Measurements from ENCODE around the gene CAMTA1.
"Not testable (repeated sequence)": the region's sequence is repeated elsewhere in the genome, so short reads cannot be mapped to it uniquely, and the experiment has no call there.

The CAMTA1 gene

GRCh38 chr1:6785318-6785727, at the start of gene CAMTA1:
CAMTA1 (plus strand) TSS chr1:6785454; CDS start chr1:6785531, 77 bp downstream.
- peaks cover 46% of the 10 kb centered on the region for H3K4me1 Mint-ChIP-seq (ENCODE audit: low read depth)

GRCh38 chr1:6738987-6739676, 46.1 kb upstream of the CAMTA1 start:
- no peaks in the 10 kb centered on the region for H3K9me3 Mint-ChIP-seq
- no peak for DNase-seq
- H3K4me3 Mint-ChIP-seq, result no peak overlapping the region
- H3K27me3 Mint-ChIP-seq, result peaks cover 16% of the 10 kb centered on the region
- no peak overlapping the region for H3K27ac Mint-ChIP-seq
- H3K36me3 Mint-ChIP-seq (ENCODE audit: low read depth), result no peaks in the 10 kb centered on the region
- peaks cover 22% of the 10 kb centered on the region for H3K4me1 Mint-ChIP-seq (ENCODE audit: low read depth)

More at GRCh38 chr1:6785318-6785727, at the start of gene CAMTA1:
- peaks cover 18% of the 10 kb centered on the region for H3K36me3 Mint-ChIP-seq (ENCODE audit: low read depth)
- peak; percentile 99 for DNase-seq
- no peaks in the 10 kb centered on the region for H3K9me3 Mint-ChIP-seq
- H3K4me3 Mint-ChIP-seq, result peak within 1 kb of the TSS; percentile 84
- H3K27ac Mint-ChIP-seq, result peak within 1 kb of the TSS; percentile 91
- H3K27me3 Mint-ChIP-seq, result no peaks in the 10 kb centered on the region

GRCh38 chr1:6742676-6743188, 42.5 kb upstream of the CAMTA1 start:
- not testable (repeated sequence) for H3K36me3 Mint-ChIP-seq (ENCODE audit: low read depth); DNase-seq; H3K4me3 Mint-ChIP-seq; H3K27ac Mint-ChIP-seq; H3K9me3 Mint-ChIP-seq
- H3K4me1 Mint-ChIP-seq (ENCODE audit: low read depth), result peaks cover 18% of the 10 kb centered on the region
- H3K27me3 Mint-ChIP-seq, result peaks cover 16% of the 10 kb centered on the region

GRCh38 chr1:6743189-6744101, 41.8 kb upstream of the CAMTA1 start:
- Mint-ChIP-seq H3K36me3 (ENCODE audit: low read depth) (no peaks in the 10 kb centered on the region), H3K27me3 (peaks cover 21% of the 10 kb centered on the region), H3K27ac (no peak overlapping the region), H3K4me3 (no peak overlapping the region), H3K4me1 (ENCODE audit: low read depth) (peaks cover 18% of the 10 kb centered on the region), H3K9me3 (no peaks in the 10 kb centered on the region)
- peak; percentile 50 for DNase-seq

- DNase-seq, result no peak
- Mint-ChIP-seq H3K9me3 (no peaks in the 10 kb centered on the region), H3K4me1 (ENCODE audit: low read depth) (peaks cover 18% of the 10 kb centered on the region), H3K27me3 (peaks cover 31% of the 10 kb centered on the region), H3K36me3 (ENCODE audit: low read depth) (no peaks in the 10 kb centered on the region), H3K4me3 (no peak overlapping the region), H3K27ac (no peak overlapping the region)
Observed at GRCh38 chr1:6745073-6745472, 40.2 kb upstream of the CAMTA1 start.

- Mint-ChIP-seq H3K27ac (no peak overlapping the region), H3K4me1 (ENCODE audit: low read depth) (peaks cover 18% of the 10 kb centered on the region), H3K4me3 (no peak overlapping the region), H3K27me3 (peaks cover 45% of the 10 kb centered on the region), H3K36me3 (ENCODE audit: low read depth) (no peaks in the 10 kb centered on the region), H3K9me3 (no peaks in the 10 kb centered on the region)
- no peak for DNase-seq
Observed at GRCh38 chr1:6747674-6748073, 37.6 kb upstream of the CAMTA1 start.

- H3K4me3 Mint-ChIP-seq, result no peak overlapping the region
- DNase-seq, result no peak
- no peak overlapping the region for H3K27ac Mint-ChIP-seq
- H3K9me3 Mint-ChIP-seq, result no peaks in the 10 kb centered on the region
- no peaks in the 10 kb centered on the region for H3K36me3 Mint-ChIP-seq (ENCODE audit: low read depth)
- H3K27me3 Mint-ChIP-seq, result peaks cover 55% of the 10 kb centered on the region
- no peaks in the 10 kb centered on the region for H3K4me1 Mint-ChIP-seq (ENCODE audit: low read depth)
Observed at GRCh38 chr1:6750490-6750889, 34.8 kb upstream of the CAMTA1 start.

GRCh38 chr1:6753320-6754140, 31.7 kb upstream of the CAMTA1 start:
- Mint-ChIP-seq H3K27ac (no peak overlapping the region), H3K4me1 (ENCODE audit: low read depth) (no peaks in the 10 kb centered on the region), H3K4me3 (no peak overlapping the region), H3K36me3 (ENCODE audit: low read depth) (no peaks in the 10 kb centered on the region), H3K9me3 (no peaks in the 10 kb centered on the region), H3K27me3 (peaks cover 49% of the 10 kb centered on the region)
- no peak for DNase-seq

GRCh38 chr1:6756457-6756856, 28.8 kb upstream of the CAMTA1 start:
- Mint-ChIP-seq H3K27ac (no peak overlapping the region), H3K9me3 (no peaks in the 10 kb centered on the region), H3K27me3 (peaks cover 34% of the 10 kb centered on the region), H3K4me3 (no peak overlapping the region), H3K36me3 (ENCODE audit: low read depth) (no peaks in the 10 kb centered on the region), H3K4me1 (ENCODE audit: low read depth) (no peaks in the 10 kb centered on the region)
- DNase-seq, result no peak

- no peaks in the 10 kb centered on the region for H3K4me1 Mint-ChIP-seq (ENCODE audit: low read depth)
- peaks cover 29% of the 10 kb centered on the region for H3K27me3 Mint-ChIP-seq
- no peak for DNase-seq
- no peak overlapping the region for H3K4me3 Mint-ChIP-seq
- H3K27ac Mint-ChIP-seq, result no peak overlapping the region
- no peaks in the 10 kb centered on the region for H3K9me3 Mint-ChIP-seq
- H3K36me3 Mint-ChIP-seq (ENCODE audit: low read depth), result no peaks in the 10 kb centered on the region
Observed at GRCh38 chr1:6757719-6758435, 27.4 kb upstream of the CAMTA1 start.

- peaks cover 17% of the 10 kb centered on the region for H3K27me3 Mint-ChIP-seq
- no peaks in the 10 kb centered on the region for H3K36me3 Mint-ChIP-seq (ENCODE audit: low read depth)
- H3K4me3 Mint-ChIP-seq, result no peak overlapping the region
Observed at GRCh38 chr1:6761196-6761737, 24.0 kb upstream of the CAMTA1 start.

GRCh38 chr1:6762060-6762459, 23.2 kb upstream of the CAMTA1 start:
- Mint-ChIP-seq H3K27ac (no peak overlapping the region), H3K4me3 (no peak overlapping the region), H3K9me3 (no peaks in the 10 kb centered on the region), H3K36me3 (ENCODE audit: low read depth) (no peaks in the 10 kb centered on the region), H3K4me1 (ENCODE audit: low read depth) (no peaks in the 10 kb centered on the region), H3K27me3 (peaks cover 11% of the 10 kb centered on the region)
- no peak for DNase-seq

More at GRCh38 chr1:6761196-6761737, 24.0 kb upstream of the CAMTA1 start:
- Mint-ChIP-seq H3K4me1 (ENCODE audit: low read depth) (no peaks in the 10 kb centered on the region), H3K9me3 (no peaks in the 10 kb centered on the region), H3K27ac (no peak overlapping the region)
- DNase-seq, result no peak

- Mint-ChIP-seq H3K27me3 (peaks cover 46% of the 10 kb centered on the region), H3K4me3 (no peak overlapping the region)
- DNase-seq, result no peak
Observed at GRCh38 chr1:6770751-6771440, 14.4 kb upstream of the CAMTA1 start.

More at GRCh38 chr1:6770751-6771440, 14.4 kb upstream of the CAMTA1 start:
- H3K27ac Mint-ChIP-seq, result no peak overlapping the region
- no peaks in the 10 kb centered on the region for H3K9me3 Mint-ChIP-seq
- no peaks in the 10 kb centered on the region for H3K36me3 Mint-ChIP-seq (ENCODE audit: low read depth)
- no peaks in the 10 kb centered on the region for H3K4me1 Mint-ChIP-seq (ENCODE audit: low read depth)
